Suppressor macrophage treated with lipopolysaccharide for 1 hour (primary cell): Measurements from ENCODE around the gene PTX3.

Experiments
- DNase-seq, 3 donors: peaks; one replicate each; pipeline ENCODE4 v3.0.0-alpha.2; 2020 to 2022

The PTX3 gene

DNA sequence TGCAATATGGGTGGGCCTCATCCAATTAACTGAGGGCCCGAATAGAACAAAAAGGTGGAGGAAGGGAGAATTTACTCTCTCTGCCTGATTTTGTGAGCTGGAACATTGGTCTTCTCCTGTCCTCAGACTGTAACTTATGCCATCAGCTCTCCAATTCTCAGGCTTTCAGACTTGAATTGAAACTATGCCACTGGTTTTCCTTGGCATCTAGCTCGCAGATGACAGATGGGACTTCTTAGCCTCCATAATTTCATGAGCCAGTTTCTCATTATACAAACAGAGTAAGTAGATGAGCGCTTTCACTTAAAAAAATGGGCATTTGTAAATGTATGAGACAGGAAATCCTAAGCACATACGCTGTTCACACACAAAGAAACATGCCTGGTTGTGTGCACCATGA is 8.7 kb upstream of the PTX3 start:
- no peak for DNase-seq

DNA sequence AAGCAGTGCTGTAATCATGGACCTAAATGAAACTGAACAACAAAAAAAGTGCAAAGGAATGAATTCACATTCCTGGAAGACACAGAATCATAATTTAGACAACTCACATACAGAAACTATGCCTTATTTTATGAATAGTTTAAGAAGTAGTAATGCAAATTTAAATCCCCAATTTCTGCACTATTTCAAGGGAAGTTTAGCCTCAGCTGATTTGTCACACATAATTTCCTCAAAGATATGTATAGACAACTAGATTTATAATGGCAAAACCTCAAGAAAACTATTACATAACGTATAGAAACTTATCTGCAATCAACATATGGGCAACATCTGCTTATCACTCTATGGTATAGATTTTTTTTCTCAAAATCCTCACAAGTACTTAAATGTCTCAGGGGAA is 7.8 kb upstream of the PTX3 start:
- DNase-seq, result peak in 1 of 3 donors; percentile 71

GRCh38 chr3:157429708-157430107 is 6.9 kb upstream of the PTX3 start:
- DNase-seq, result peak; percentile 86 to 97 (median 95)

- peak in 1 of 3 donors; percentile 33 for DNase-seq
Measured at GRCh38 chr3:157438194-157438730, 1.6 kb downstream of the PTX3 start.

- DNase-seq, result no peak
Measured at GRCh38 chr3:157441102-157441624, 4.5 kb downstream of the PTX3 start.

- DNase-seq, result peak in 2 of 3 donors; percentile 35 to 38
Measured at GRCh38 chr3:157442729-157443128, 6.1 kb downstream of the PTX3 start.

DNA sequence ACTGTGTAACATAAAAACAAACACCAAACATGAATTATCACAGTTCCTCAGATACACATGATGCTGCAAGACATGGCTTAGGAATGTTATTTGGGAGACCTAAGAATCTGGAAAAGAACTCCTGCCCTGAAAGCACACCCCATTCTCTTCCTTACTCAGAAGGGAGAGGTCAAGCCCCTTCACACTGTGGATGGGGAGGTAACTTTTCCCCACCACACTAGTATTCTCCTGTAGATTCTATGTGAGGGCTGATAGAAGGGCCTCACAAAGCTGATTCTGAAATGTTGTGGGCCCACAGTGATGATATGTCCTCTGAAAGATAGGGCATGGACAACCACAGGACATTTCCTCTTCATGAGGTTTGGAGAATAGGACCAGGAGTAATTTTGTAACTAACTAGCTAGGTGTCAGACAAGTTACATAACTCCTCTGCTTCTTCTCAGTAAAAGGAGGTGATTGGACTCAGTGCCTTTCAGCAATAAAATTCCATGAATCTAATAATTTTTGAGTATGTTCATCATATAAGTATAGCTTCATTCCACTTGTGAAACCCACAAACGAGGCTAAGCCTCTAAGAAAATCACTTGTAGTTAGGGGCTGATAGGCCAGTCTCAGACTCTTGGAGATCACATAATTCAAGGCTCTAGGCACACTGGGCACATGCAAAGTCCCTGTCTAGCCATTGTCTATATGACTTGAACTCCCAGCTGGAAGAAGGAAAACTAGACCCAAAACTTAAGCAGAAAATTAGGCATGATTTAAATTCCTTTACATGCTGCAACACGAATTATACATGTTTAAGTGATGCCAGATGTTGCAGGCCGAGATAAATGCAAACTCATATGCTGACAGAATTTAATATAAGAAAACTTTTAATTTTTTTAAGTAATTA is 7.5 kb downstream of the PTX3 start:
- peak in 2 of 3 donors; percentile 36 to 57 for DNase-seq

GRCh38 chr3:157444797-157445184 is 8.1 kb downstream of the PTX3 start:
- no peak for DNase-seq

- peak; percentile 54 to 95 (median 89) for DNase-seq
Measured at GRCh38 chr3:157445857-157446256, 9.2 kb downstream of the PTX3 start.

GRCh38 chr3:157447026-157447694 is 10.5 kb downstream of the PTX3 start:
- DNase-seq, result peak; percentile 46 to 63 (median 59)

GRCh38 chr3:157452097-157452496 is 15.4 kb downstream of the PTX3 start:
- peak; percentile 68 to 84 (median 80) for DNase-seq

- DNase-seq, result no peak
Measured at GRCh38 chr3:157453824-157454223, 17.2 kb downstream of the PTX3 start.

GRCh38 chr3:157459706-157460105 is 23.1 kb downstream of the PTX3 start:
- DNase-seq, result no peak

DNA sequence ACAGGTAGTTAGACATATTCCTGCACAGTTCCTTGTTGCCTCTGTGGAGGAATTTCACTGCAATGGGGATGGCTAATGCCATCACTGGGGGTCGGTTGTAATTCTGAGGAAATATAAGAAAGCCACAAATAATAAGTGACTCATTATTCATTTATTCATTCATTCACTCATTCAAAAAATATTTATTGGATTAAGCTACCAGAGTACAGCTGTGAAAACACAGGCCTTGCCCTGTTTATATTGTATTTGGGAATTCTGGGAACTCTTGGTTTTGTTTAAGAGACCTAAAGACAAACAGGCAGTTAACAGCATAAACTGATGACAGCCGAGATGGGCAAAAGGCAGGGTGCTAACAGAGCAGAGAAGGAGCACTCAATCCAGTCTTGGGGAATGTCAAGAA is 23.6 kb downstream of the PTX3 start:
- DNase-seq, result no peak

DNA sequence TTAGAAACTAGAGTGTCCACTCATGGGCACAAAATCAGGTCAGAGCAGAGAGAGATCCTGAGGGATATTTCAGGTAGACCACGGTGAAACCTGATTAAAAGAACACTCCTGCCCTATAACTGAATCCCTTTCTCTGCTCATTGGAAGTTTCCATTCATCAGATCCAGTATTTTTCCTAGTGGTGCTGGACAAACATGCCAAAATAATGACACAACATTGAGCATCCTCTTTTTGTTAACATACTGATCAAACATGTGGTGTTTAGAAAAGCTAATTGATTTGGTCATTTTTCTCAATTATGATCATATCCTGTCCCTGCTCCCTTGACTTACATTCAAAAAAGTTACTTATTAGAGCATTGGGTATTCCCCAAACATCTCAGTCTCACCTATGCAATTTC is 27.2 kb downstream of the PTX3 start:
- no peak for DNase-seq

GRCh38 chr3:157464321-157464720 is 27.7 kb downstream of the PTX3 start:
- no peak for DNase-seq

GRCh38 chr3:157465741-157466140 is 29.1 kb downstream of the PTX3 start:
- no peak for DNase-seq

GRCh38 chr3:157467200-157467599 is 30.6 kb downstream of the PTX3 start:
- peak in 2 of 3 donors; percentile 54 to 55 for DNase-seq

DNA sequence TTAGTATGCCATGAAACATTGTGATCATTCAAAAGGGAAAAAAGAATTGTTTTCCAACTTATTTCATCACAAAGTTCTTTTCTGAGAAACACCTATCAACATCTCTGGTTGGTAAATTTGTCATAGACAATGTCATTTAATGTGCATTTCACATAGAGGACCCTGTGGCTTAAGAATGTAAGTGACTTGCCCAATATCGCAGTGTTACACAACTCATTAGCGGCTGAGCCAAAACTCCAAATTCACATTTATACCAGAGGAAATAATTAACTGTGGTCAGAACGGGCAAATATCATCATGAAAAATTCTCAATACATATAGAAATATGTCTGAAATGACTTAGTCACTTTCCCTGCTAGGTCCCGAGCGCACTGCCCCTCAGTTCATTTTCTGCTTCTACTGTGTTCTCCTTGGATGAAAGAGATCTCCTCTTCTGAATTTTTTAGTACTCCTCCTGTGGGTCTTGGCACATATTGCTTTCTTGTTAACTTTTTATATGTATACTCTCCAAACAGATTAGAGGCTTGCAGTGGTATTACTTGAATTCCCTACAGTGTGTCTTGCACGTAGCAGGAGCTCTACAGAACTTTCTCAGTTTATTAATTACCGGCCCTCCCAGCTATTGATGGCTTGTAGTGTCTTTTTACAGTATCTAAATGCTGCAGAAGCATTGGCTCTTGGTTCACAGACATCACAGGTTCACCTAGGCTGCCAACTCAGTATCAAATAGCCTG is 33.1 kb downstream of the PTX3 start:
- DNase-seq, result peak in 2 of 3 donors; percentile 63 to 66

DNA sequence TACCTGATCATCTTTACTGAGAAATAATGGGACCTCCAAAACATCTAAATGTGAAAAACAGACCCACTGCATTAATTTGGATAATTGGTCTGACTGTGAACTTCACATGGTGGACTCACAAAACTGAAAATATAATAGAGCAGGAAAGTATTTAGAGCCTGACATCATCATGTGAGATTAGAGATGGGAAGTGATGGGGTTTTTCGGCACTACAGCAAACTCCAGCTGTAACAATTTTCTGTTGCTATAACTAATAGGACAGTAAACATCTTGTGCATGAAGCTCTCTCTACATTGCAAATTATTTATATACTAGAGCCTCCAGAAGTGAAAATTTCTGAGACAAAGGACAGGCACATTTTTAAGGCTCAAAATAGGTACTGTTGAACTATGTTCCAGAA is 34.4 kb downstream of the PTX3 start:
- no peak for DNase-seq

- DNase-seq, result no peak
Measured at GRCh38 chr3:157472648-157473047, 36.0 kb downstream of the PTX3 start.

DNA sequence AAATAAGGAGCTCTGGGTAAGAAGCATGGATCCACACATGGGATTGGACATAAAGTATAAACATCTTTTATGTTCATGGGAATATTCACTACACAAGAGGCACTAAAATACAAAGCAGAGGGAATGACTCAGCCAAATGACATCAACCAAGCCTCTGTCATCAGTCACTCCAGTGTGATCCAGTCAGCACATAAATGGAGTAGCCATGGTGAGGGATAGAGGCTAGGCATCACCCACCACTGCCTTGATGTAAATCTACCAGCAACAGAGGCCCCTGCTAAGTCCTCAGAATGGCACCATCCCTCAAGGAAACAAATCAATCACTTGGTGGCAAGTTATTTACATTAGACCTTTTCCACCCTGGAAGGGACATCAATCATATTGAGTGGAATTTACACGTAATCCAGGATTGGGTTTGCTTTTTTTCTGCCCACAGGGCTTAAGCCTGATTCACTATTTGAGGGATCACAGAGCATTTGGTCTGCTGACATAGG is 39.3 kb downstream of the PTX3 start:
- DNase-seq, result peak; percentile 23 to 52 (median 50)

DNA sequence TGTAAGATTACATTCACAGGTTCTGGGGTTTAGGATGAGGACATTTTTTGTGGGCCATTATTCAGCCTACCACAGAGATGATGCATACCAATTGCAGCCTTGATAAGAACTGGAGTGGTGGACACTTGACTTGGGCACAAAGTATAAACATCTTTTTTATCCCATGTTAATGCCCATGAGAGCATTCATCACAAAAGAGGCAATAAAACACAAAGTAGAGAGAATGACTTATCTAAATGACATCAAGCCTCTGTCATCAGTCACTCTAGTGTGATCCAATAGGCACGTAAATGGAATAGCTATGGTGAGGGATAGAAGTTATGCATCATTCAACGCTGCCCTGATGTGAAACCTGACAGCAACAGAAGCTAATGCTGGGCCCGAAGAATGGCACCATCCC is 40.8 kb downstream of the PTX3 start:
- DNase-seq, result no peak
